ENCODE results near the gene FAM227B.
"Not testable (repeated sequence)": the region's sequence is repeated elsewhere in the genome, so short reads cannot be mapped to it uniquely, and the experiment has no call there.

The FAM227B gene

GRCh38 chr15:49644364-49644794, 23.8 kb upstream of the FAM227B start:
- Histone ChIP-seq H3K36me3 (ENCODE audit: insufficient read depth, low read length) (no peaks in the 10 kb centered on the region), H3K9ac (ENCODE audit: low read length) (no peak overlapping the region), H3K27ac (ENCODE audit: low read depth, low read length) (no peak overlapping the region), H3K4me1 (ENCODE audit: insufficient read depth, low read length) (peaks cover 26% of the 10 kb centered on the region), H3K27me3 (ENCODE audit: control insufficient read depth in 1 of 2, insufficient read depth in 2 of 2, low read length in 2 of 2) (no peaks in the 10 kb centered on the region), H3K9me3 (ENCODE audit: low read length) (no peaks in the 10 kb centered on the region), H3K4me3 (ENCODE audit: low read depth in 1 of 2, low read length in 2 of 2) (no peak overlapping the region)

DNA sequence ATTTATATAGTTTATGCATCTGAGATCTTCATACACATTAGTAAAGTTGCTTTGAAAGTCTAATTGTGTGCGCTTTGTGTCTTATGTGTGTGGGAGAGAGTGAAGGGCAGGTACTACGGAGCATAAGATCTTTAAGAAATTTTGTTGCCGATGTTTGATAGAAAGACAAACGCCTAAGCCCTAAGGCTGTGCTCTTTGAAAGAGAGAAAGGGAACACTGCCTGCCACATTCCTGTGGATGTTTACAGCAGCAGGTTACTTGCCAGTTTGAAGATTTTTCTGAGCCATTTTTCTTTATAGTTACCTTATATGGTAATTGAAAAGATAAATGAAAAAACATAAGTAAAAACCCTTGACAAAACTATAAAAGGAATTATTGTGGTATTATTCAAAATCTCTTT, 17.2 kb upstream of the FAM227B start:
- H3K4me1 ChIP-seq (ENCODE audit: insufficient read depth, low read length), result peaks cover 8% of the 10 kb centered on the region
- H3K9me3 ChIP-seq (ENCODE audit: low read length), result no peaks in the 10 kb centered on the region
- H3K27ac ChIP-seq (ENCODE audit: low read depth, low read length), result no peak overlapping the region
- no peak overlapping the region for H3K4me3 ChIP-seq (ENCODE audit: low read depth in 1 of 2, low read length in 2 of 2)
- H3K27me3 ChIP-seq (ENCODE audit: control insufficient read depth in 1 of 2, insufficient read depth in 2 of 2, low read length in 2 of 2), result no peaks in the 10 kb centered on the region
- no peaks in the 10 kb centered on the region for H3K36me3 ChIP-seq (ENCODE audit: insufficient read depth, low read length)
- H3K9ac ChIP-seq (ENCODE audit: low read length), result no peak overlapping the region

DNA sequence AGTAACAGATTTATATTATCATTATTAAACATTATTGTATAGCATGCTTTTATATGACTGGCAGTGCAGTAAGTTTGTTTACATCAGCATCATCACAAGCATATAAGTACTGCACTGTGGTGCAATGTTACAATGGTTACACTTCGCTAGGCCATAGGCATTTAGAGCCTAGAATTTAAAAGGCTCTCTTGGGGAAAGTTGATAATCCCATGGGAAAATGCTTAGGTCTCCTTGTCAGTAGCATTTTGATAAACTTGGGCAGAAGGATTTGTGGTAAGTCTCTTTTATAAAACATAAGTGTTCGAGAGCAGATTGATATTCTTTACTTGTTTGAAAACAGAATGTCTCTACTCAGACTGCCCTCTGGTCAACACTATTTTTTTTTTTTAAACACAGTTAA, 7.8 kb upstream of the FAM227B start:
- Histone ChIP-seq H3K4me3 (ENCODE audit: low read depth in 1 of 2, low read length in 2 of 2) (no peak overlapping the region), H3K27ac (ENCODE audit: low read depth, low read length) (no peak overlapping the region), H3K27me3 (ENCODE audit: control insufficient read depth in 1 of 2, insufficient read depth in 2 of 2, low read length in 2 of 2) (no peaks in the 10 kb centered on the region), H3K36me3 (ENCODE audit: insufficient read depth, low read length) (peaks cover 10% of the 10 kb centered on the region), H3K9me3 (ENCODE audit: low read length) (no peaks in the 10 kb centered on the region), H3K4me1 (ENCODE audit: insufficient read depth, low read length) (peaks cover 3% of the 10 kb centered on the region), H3K9ac (ENCODE audit: low read length) (no peak overlapping the region)

GRCh38 chr15:49627407-49627877, 6.8 kb upstream of the FAM227B start:
- H3K27me3 ChIP-seq (ENCODE audit: control insufficient read depth in 1 of 2, insufficient read depth in 2 of 2, low read length in 2 of 2), result no peaks in the 10 kb centered on the region
- peaks cover 10% of the 10 kb centered on the region for H3K36me3 ChIP-seq (ENCODE audit: insufficient read depth, low read length)
- no peaks in the 10 kb centered on the region for H3K9me3 ChIP-seq (ENCODE audit: low read length)
- peaks cover 12% of the 10 kb centered on the region for H3K4me1 ChIP-seq (ENCODE audit: insufficient read depth, low read length)
- no peak overlapping the region for H3K9ac ChIP-seq (ENCODE audit: low read length)
- H3K27ac ChIP-seq (ENCODE audit: low read depth, low read length), result no peak overlapping the region
- no peak overlapping the region for H3K4me3 ChIP-seq (ENCODE audit: low read depth in 1 of 2, low read length in 2 of 2)

DNA sequence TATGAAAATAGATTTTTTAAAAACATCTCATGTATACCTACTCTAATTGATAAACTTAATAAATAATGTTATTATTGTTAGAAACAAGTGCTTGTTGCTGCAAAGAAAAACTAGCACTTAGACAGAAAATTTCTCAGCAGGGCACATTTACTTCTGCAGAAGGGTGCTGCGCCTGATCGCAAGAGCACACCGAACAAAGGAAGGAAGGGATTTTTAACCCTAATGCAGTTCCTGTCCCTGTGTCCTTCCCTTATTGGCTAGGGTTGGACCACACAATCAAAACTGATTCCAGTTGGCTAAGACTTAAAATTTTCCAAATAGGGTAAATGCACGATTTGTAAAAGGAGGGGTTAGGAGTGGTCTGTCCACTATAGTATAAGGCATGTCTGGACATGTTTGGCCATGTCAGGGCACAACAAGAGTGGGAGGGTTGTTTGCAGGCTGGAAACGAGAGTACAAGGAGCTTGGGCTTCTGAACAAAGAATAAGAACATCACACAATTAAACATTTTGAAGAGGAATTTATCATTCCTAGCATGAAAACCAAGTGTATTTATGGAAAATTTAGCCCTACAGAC, 4.9 kb upstream of the FAM227B start:
- no peaks in the 10 kb centered on the region for H3K9me3 ChIP-seq (ENCODE audit: low read length)
- H3K27me3 ChIP-seq (ENCODE audit: control insufficient read depth in 1 of 2, insufficient read depth in 2 of 2, low read length in 2 of 2), result no peaks in the 10 kb centered on the region
- no peak overlapping the region for H3K4me3 ChIP-seq (ENCODE audit: low read depth in 1 of 2, low read length in 2 of 2)
- peaks cover 18% of the 10 kb centered on the region for H3K4me1 ChIP-seq (ENCODE audit: insufficient read depth, low read length)
- H3K36me3 ChIP-seq (ENCODE audit: insufficient read depth, low read length), result peaks cover 10% of the 10 kb centered on the region
- no peak overlapping the region for H3K27ac ChIP-seq (ENCODE audit: low read depth, low read length)
- no peak overlapping the region for H3K9ac ChIP-seq (ENCODE audit: low read length)

GRCh38 chr15:49624056-49624455, 3.4 kb upstream of the FAM227B start:
- Histone ChIP-seq H3K27me3 (ENCODE audit: control insufficient read depth in 1 of 2, insufficient read depth in 2 of 2, low read length in 2 of 2) (no peaks in the 10 kb centered on the region), H3K4me1 (ENCODE audit: insufficient read depth, low read length) (peaks cover 30% of the 10 kb centered on the region), H3K4me3 (ENCODE audit: low read depth in 1 of 2, low read length in 2 of 2) (no peak overlapping the region), H3K36me3 (ENCODE audit: insufficient read depth, low read length) (peaks cover 10% of the 10 kb centered on the region), H3K27ac (ENCODE audit: low read depth, low read length) (no peak overlapping the region), H3K9me3 (ENCODE audit: low read length) (no peaks in the 10 kb centered on the region), H3K9ac (ENCODE audit: low read length) (no peak overlapping the region)

DNA sequence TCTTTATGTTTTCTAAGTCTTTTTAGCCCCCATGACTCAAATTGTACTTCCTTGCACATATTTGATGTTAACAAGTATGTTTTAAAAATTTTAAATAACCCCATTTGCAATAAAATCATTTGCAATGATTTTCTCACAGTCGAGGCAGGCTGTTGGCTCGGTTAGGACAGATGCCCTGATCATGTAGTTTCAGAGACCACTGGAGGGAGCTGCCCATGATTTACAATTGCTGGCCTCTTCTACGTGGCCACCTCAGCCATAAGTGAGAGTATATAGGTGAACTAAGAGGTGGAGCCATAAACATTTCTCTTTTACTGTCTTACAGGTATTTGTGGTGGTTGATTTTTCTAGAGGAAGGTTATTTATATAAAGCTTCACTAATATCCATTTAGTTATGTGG, 1.9 kb upstream of the FAM227B start:
- peaks cover 30% of the 10 kb centered on the region for H3K4me1 ChIP-seq (ENCODE audit: insufficient read depth, low read length)
- no peaks in the 10 kb centered on the region for H3K27me3 ChIP-seq (ENCODE audit: control insufficient read depth in 1 of 2, insufficient read depth in 2 of 2, low read length in 2 of 2)
- peak overlapping the region in 1 of 2 donors; percentile 64 for H3K4me3 ChIP-seq (ENCODE audit: low read depth in 1 of 2, low read length in 2 of 2)
- H3K27ac ChIP-seq (ENCODE audit: low read depth, low read length), result no peak overlapping the region
- H3K9me3 ChIP-seq (ENCODE audit: low read length), result no peaks in the 10 kb centered on the region
- no peak overlapping the region for H3K9ac ChIP-seq (ENCODE audit: low read length)
- peaks cover 9% of the 10 kb centered on the region for H3K36me3 ChIP-seq (ENCODE audit: insufficient read depth, low read length)

DNA sequence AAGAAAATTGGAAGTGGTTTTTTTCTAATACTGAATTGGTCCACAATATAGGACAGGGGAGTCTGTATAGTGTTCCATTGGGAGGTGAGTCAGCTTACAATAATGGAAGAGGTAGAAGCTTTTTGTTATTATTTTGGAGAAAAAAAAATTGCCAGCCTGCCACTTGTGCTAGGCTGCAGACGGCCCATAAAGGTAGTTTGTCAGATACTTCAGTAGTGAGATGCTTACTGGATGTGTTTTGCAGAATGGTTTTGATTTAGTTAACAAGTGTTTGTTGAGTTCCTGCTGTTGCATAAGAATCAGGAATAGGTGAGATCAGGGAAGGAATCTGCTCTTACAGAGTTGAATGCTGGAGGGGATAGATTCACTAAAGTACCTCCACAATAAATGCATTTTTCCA, 1.3 kb upstream of the FAM227B start:
- peaks cover 5% of the 10 kb centered on the region for H3K36me3 ChIP-seq (ENCODE audit: insufficient read depth, low read length)
- H3K9ac ChIP-seq (ENCODE audit: low read length), result peak overlapping the region; percentile 50
- peaks cover 30% of the 10 kb centered on the region for H3K4me1 ChIP-seq (ENCODE audit: insufficient read depth, low read length)
- peak overlapping the region; percentile 64 to 78 for H3K4me3 ChIP-seq (ENCODE audit: low read depth in 1 of 2, low read length in 2 of 2)
- H3K9me3 ChIP-seq (ENCODE audit: low read length), result no peaks in the 10 kb centered on the region
- peak overlapping the region; percentile 8 for H3K27ac ChIP-seq (ENCODE audit: low read depth, low read length)
- H3K27me3 ChIP-seq (ENCODE audit: control insufficient read depth in 1 of 2, insufficient read depth in 2 of 2, low read length in 2 of 2), result no peaks in the 10 kb centered on the region

DNA sequence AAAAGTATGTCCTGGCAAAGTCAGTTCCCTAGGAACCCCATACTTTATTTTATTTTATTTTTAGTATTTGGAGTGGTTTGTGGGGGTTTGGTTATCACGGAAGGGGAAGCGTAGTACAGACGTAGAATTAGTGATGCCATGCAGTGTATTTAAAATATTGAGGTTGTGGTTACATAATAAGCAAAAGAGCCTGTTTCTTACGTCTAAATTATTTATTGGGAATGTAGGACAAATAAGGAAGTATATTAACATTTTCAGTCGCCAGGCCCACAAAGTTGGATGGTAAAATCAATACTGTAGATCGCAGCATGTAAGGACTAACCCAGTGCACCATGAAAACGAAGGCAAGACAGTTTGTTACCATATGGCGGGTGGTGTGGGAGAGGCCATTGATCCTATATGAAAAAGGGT, 788 bp upstream of the FAM227B start:
- Histone ChIP-seq H3K36me3 (ENCODE audit: insufficient read depth, low read length) (peaks cover 5% of the 10 kb centered on the region), H3K27ac (ENCODE audit: low read depth, low read length) (peak overlapping the region; percentile 82), H3K27me3 (ENCODE audit: control insufficient read depth in 1 of 2, insufficient read depth in 2 of 2, low read length in 2 of 2) (no peaks in the 10 kb centered on the region), H3K9me3 (ENCODE audit: low read length) (no peaks in the 10 kb centered on the region), H3K4me3 (ENCODE audit: low read depth in 1 of 2, low read length in 2 of 2) (peak overlapping the region; percentile 64 to 78), H3K9ac (ENCODE audit: low read length) (peak overlapping the region; percentile 50), H3K4me1 (ENCODE audit: insufficient read depth, low read length) (peaks cover 30% of the 10 kb centered on the region)

GRCh38 chr15:49620199-49620598, 419 bp downstream of the FAM227B start:
- Histone ChIP-seq H3K27ac (ENCODE audit: low read depth, low read length) (peak overlapping the region; percentile 56), H3K4me3 (ENCODE audit: low read depth in 1 of 2, low read length in 2 of 2) (peak overlapping the region; percentile 4 to 64), H3K4me1 (ENCODE audit: insufficient read depth, low read length) (peaks cover 30% of the 10 kb centered on the region), H3K27me3 (ENCODE audit: control insufficient read depth in 1 of 2, insufficient read depth in 2 of 2, low read length in 2 of 2) (no peaks in the 10 kb centered on the region), H3K9me3 (ENCODE audit: low read length) (no peaks in the 10 kb centered on the region), H3K36me3 (ENCODE audit: insufficient read depth, low read length) (no peaks in the 10 kb centered on the region), H3K9ac (ENCODE audit: low read length) (peak overlapping the region; percentile 72)

DNA sequence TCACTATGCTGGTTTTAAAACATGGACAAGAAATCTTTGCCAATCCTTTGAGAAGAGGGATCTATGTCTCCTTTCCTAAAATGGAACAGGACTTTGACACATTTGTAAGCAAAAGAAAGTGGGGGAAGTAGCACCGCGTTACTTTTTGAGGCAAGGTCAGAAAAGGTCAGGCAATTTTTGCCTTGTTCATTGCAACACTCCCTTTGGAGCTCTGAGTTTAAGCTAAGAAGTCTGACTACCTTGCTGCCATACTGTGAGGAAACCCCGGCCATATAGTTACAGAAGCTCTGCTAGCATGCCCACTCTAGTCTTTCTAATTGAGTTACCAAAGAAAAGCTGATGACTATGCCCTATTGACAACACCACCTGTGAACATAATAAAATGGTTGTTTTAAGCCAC, 1.4 kb downstream of the FAM227B start:
- peak overlapping the region; percentile 72 for H3K9ac ChIP-seq (ENCODE audit: low read length)
- H3K27me3 ChIP-seq (ENCODE audit: control insufficient read depth in 1 of 2, insufficient read depth in 2 of 2, low read length in 2 of 2), result no peaks in the 10 kb centered on the region
- H3K4me1 ChIP-seq (ENCODE audit: insufficient read depth, low read length), result peaks cover 30% of the 10 kb centered on the region
- H3K36me3 ChIP-seq (ENCODE audit: insufficient read depth, low read length), result no peaks in the 10 kb centered on the region
- no peak overlapping the region for H3K27ac ChIP-seq (ENCODE audit: low read depth, low read length)
- H3K4me3 ChIP-seq (ENCODE audit: low read depth in 1 of 2, low read length in 2 of 2), result peak overlapping the region in 1 of 2 donors; percentile 64
- peaks cover 6% of the 10 kb centered on the region for H3K9me3 ChIP-seq (ENCODE audit: low read length)

- not testable (repeated sequence) for H3K27ac ChIP-seq (ENCODE audit: low read depth, low read length)
These were observed 8.4 kb downstream of the FAM227B start for GRCh38 chr15:49612240-49612639.

More at GRCh38 chr15:49612240-49612639, 8.4 kb downstream of the FAM227B start:
- H3K27me3 ChIP-seq (ENCODE audit: control insufficient read depth in 1 of 2, insufficient read depth in 2 of 2, low read length in 2 of 2); H3K9me3 ChIP-seq (ENCODE audit: low read length); H3K9ac ChIP-seq (ENCODE audit: low read length); H3K36me3 ChIP-seq (ENCODE audit: insufficient read depth, low read length); H3K4me1 ChIP-seq (ENCODE audit: insufficient read depth, low read length); H3K4me3 ChIP-seq (ENCODE audit: low read depth in 1 of 2, low read length in 2 of 2): not testable (repeated sequence)

All from muscle layer of colon (tissue), 2 donors.